Liver (tissue), 9 donors: ENCODE results near the gene STARD9. TPM values are rescaled to one million over a fixed set of nuclear protein-coding genes. Genes with fewer than 3 reads are reported as not detected.
A peak's percentile ranks its signal among the peaks of the same experiment; 100 is the strongest.

Experiments
- DNase-seq: peaks from one replicate; pipeline ENCODE4 v3.0.0-alpha.2; 2017; ENCODE audit warnings: low spot score
- H3K27ac ChIP-seq, 2 donors: one replicate each; pipeline ENCODE4 v1.7.0; 2013; ENCODE audit warnings: inconsistent platforms in 2 of 2, low read length in 2 of 2, control low read depth in 1 of 2, low read depth in 1 of 2, mild to moderate bottlenecking in 1 of 2
- H3K27me3 ChIP-seq, 4 donors: one replicate each; pipeline versions ENCODE4 v1.6.1 to v1.7.0; 2013; ENCODE audit warnings: low read length in 3 of 4, inconsistent platforms in 1 of 4, mild to moderate bottlenecking in 1 of 4, moderate library complexity in 1 of 4; ENCODE audit not compliant: control insufficient read depth in 4 of 4, insufficient read depth in 4 of 4
- H3K36me3 ChIP-seq, 4 donors: one replicate each; pipeline versions ENCODE4 v1.6.1 to v1.7.0; 2013; ENCODE audit warnings: low read length in 3 of 4, mild to moderate bottlenecking in 3 of 4, low read depth in 1 of 4, moderate library complexity in 1 of 4; ENCODE audit not compliant: control insufficient read depth in 4 of 4, insufficient read depth in 3 of 4
- H3K4me1 ChIP-seq, 4 donors: one replicate each; pipeline versions ENCODE4 v1.6.1 to v1.7.0; 2013; ENCODE audit warnings: low read length in 3 of 4, mild to moderate bottlenecking in 3 of 4, moderate library complexity in 1 of 4; ENCODE audit not compliant: control insufficient read depth in 4 of 4, insufficient read depth in 4 of 4
- H3K4me3 ChIP-seq, 3 donors: one replicate each; pipeline versions ENCODE4 v1.6.1 to v1.7.0; 2013; ENCODE audit warnings: low read length in 3 of 3, control low read depth in 1 of 3, low read depth in 1 of 3, mild to moderate bottlenecking in 1 of 3
- H3K9ac ChIP-seq, 2 donors: one replicate each; pipeline ENCODE4 v1.7.0; 2013; ENCODE audit warnings: low read length in 2 of 2, mild to moderate bottlenecking in 2 of 2, moderate library complexity in 2 of 2, control low read depth in 1 of 2, low read depth in 1 of 2
- H3K9me3 ChIP-seq, 4 donors: one replicate each; pipeline versions ENCODE4 v1.6.1 to v1.7.0; 2013; ENCODE audit warnings: low read length in 3 of 4; ENCODE audit not compliant: control insufficient read depth in 4 of 4
- FOXA1 ChIP-seq: IDR thresholded peaks from 2 replicates; pipeline ENCODE4 v1.6.1; 2016; ENCODE audit warnings: antibody characterized with exemption
- HNF4G ChIP-seq: IDR thresholded peaks from 2 replicates; pipeline ENCODE4 v1.6.1; 2016; ENCODE audit warnings: antibody characterized with exemption
- JUND ChIP-seq, 2 donors: IDR thresholded peaks; 2 replicates each; pipeline ENCODE4 v1.6.1; 2016; ENCODE audit warnings: antibody characterized with exemption in 2 of 2
- SP1 ChIP-seq: IDR thresholded peaks from 2 replicates; pipeline ENCODE4 v1.6.1; 2018; ENCODE audit warnings: antibody characterized with exemption, mild to moderate bottlenecking
- TAF1 ChIP-seq: conservative IDR thresholded peaks from 2 replicates; pipeline ENCODE4 v1.6.1; 2016; ENCODE audit warnings: antibody characterized with exemption, mild to moderate bottlenecking
- YY1 ChIP-seq: IDR thresholded peaks from 2 replicates; pipeline ENCODE4 v1.6.1; 2016; ENCODE audit warnings: antibody characterized with exemption, mild to moderate bottlenecking
- WGBS: extraction: QIAGEN DNeasy Blood & Tissue Kit; methylation state at CpG from one replicate; pipeline ENCODE4 v1.1.7; 2013; 5-methylcytosine and 5-hydroxymethylcytosine counted together
- polyA plus RNA-seq, 2 donors: library from polyadenylated mRNA; stranded (reverse) in 1 of 2; unstranded in 1 of 2; fragments of 200-250 nt in 1 of 2; fragments of >200 nt in 1 of 2; fragmentation: Nextera tagmentation in 1 of 2; extraction: Ambion mirVana in 1 of 2; gene quantifications; one replicate each; pipeline versions ENCODE4 v1.2.1 to v1.2.3, GENCODE V29; 2013 to 2015
- total RNA-seq, 2 donors: library from RNA; depleted of rRNA; stranded (reverse); fragments of >200 nt; gene quantifications; one replicate each; pipeline ENCODE4 v1.2.3, GENCODE V29; 2014
- TF ChIP-seq, protein P1 (sequence below): IDR thresholded peaks from 2 replicates; pipeline ENCODE4 v1.6.1; 2016; ENCODE audit warnings: antibody characterized with exemption, mild to moderate bottlenecking
- TF ChIP-seq, protein P2 (sequence below): IDR thresholded peaks from 2 replicates; pipeline ENCODE4 v1.6.1; 2016; ENCODE audit warnings: antibody characterized with exemption
- donor health status: healthy.
- donor health status: healthy.
- donor health status: healthy.
- donor health status: healthy.
- donor health status: healthy.

Gene STARD9
- total and polyA plus RNA-seq, 4 donors: 0.26 to 3.9 (median 0.54) TPM

DNA sequence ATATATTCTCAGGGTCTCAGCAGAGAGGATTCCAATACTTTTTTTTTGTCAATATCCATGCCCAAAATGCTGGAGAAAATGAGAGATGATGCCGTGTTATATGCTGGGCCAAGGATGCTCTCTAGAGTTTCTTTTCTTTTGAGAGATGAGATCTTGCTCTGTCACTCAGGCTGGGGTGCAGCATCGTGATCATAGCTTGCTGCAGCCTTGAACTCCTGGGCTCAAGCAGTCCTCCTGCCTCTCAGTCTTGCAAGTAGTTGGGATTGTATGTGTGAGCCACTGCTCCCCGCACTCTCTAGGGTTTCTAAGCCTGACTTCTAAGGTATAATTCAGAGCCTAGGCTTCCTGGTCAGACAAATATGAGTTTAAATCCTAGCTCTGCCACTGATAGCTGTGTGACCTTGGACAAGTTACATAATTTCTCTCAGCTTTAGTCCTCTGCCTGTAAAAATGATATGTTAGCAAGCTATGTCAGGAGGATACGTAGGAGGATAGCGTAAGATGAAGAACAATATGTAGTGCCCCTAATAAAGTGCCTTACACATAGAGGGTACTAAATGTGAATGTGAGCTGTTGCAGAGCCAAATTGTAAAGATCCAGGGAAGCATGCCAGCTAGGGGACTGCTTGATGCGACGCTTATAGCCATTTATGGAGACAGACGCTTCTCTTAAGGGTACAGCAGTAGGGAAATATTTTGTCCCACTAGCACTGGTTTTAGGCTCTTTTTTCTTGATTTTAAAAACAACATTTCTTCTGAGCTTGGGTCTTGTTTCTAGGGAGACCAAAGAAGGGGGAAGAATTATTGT lies 7.4 kb downstream of the STARD9 start (continued):
- TF ChIP-seq, protein P1, sequence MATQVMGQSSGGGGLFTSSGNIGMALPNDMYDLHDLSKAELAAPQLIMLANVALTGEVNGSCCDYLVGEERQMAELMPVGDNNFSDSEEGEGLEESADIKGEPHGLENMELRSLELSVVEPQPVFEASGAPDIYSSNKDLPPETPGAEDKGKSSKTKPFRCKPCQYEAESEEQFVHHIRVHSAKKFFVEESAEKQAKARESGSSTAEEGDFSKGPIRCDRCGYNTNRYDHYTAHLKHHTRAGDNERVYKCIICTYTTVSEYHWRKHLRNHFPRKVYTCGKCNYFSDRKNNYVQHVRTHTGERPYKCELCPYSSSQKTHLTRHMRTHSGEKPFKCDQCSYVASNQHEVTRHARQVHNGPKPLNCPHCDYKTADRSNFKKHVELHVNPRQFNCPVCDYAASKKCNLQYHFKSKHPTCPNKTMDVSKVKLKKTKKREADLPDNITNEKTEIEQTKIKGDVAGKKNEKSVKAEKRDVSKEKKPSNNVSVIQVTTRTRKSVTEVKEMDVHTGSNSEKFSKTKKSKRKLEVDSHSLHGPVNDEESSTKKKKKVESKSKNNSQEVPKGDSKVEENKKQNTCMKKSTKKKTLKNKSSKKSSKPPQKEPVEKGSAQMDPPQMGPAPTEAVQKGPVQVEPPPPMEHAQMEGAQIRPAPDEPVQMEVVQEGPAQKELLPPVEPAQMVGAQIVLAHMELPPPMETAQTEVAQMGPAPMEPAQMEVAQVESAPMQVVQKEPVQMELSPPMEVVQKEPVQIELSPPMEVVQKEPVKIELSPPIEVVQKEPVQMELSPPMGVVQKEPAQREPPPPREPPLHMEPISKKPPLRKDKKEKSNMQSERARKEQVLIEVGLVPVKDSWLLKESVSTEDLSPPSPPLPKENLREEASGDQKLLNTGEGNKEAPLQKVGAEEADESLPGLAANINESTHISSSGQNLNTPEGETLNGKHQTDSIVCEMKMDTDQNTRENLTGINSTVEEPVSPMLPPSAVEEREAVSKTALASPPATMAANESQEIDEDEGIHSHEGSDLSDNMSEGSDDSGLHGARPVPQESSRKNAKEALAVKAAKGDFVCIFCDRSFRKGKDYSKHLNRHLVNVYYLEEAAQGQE: no peak

DNA sequence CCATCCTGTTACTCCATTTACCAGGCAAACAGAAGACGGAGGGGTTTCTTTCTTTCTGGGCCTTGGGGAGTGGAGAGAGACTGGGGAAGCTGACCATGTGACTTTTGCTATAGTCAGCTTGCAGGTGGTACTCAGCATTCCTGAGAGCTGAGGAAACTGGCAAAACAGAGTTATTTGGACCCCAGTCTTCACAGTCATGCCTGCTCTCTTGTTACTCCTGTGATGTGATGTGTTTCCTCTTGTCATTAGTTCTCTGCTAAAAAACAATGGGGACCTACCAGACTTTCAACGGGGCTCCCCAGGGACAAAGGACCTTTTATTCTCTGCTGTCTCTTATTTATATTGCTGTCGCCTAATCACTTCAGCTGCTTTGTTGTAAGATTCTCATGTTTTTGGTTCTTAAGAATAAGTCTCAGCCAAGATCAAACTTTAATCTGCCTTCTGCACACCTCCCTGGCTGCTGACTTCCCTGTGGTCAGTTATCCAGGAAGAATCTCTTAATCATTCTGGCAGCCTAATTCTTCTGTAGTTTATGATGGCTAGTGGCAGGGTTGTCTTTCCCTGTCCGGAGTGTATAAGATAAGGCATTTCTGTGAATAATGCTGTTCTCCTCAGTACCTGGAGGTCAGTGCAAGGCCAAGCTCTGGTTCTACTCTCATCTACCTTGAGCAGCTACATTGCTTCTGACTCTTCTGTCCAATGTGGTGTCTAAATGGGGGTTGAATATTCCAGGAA lies 8.8 kb downstream of the STARD9 start:
- 60% methylated on average over 4 of the region's 4 CpGs for WGBS
- no peak overlapping the region for H3K9ac ChIP-seq
- TF ChIP-seq JUND (IDR thresholded peaks at IDR 0.05) (no peak), YY1 (no peak), HNF4G (no peak), SP1 (no peak), TAF1 (no peak)
- TF ChIP-seq, protein P2, sequence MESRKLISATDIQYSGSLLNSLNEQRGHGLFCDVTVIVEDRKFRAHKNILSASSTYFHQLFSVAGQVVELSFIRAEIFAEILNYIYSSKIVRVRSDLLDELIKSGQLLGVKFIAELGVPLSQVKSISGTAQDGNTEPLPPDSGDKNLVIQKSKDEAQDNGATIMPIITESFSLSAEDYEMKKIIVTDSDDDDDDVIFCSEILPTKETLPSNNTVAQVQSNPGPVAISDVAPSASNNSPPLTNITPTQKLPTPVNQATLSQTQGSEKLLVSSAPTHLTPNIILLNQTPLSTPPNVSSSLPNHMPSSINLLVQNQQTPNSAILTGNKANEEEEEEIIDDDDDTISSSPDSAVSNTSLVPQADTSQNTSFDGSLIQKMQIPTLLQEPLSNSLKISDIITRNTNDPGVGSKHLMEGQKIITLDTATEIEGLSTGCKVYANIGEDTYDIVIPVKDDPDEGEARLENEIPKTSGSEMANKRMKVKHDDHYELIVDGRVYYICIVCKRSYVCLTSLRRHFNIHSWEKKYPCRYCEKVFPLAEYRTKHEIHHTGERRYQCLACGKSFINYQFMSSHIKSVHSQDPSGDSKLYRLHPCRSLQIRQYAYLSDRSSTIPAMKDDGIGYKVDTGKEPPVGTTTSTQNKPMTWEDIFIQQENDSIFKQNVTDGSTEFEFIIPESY: no peak
- H3K27me3 ChIP-seq: no peaks in the 10 kb centered on the region
- H3K4me3 ChIP-seq: no peak overlapping the region
- DNase-seq: no peak
- H3K4me1 ChIP-seq: peaks cover 0 to 4% (median 3%) of the 10 kb centered on the region in 4 donors
- H3K27ac ChIP-seq: no peak overlapping the region
- no peaks in the 10 kb centered on the region for H3K9me3 ChIP-seq
- H3K36me3 ChIP-seq: no peaks in the 10 kb centered on the region

DNA sequence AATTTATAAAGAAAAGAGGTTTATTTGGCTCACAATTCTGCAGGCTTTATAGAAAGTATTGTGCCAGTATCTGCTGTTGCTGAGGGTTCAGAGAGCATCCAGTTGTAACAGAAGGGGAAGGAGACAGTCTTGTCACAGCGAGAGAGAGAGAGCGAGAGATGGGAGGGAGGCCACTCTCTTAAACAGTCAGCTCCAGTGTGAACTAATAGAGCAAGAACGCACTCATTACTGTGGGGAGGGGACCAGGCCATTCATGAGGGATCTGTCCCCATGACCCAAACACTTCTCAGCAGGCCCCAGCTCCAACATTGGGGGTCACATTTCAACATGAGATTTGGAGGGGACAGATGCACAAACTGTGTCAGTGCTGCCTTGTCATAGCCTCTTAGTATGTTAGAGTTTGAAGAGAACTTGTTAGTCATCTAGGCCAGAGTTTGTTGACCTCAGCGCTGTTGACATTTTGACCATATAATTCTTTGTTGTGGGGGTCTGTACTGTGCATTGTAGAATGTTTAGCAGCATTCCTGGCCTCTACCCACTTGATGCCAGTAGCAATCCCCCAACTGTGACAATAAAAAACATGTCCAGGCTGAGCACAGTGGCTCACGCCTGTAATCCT lies 15.3 kb downstream of the STARD9 start:
- Histone ChIP-seq H3K9ac (no peak overlapping the region), H3K4me3 (no peak overlapping the region), H3K36me3 (no peaks in the 10 kb centered on the region), H3K4me1 (peaks cover 0 to 12% (median 7%) of the 10 kb centered on the region in 4 donors), H3K9me3 (no peaks in the 10 kb centered on the region), H3K27me3 (no peaks in the 10 kb centered on the region), H3K27ac (peak overlapping the region in 1 of 2 donors; percentile 29)
- 88% methylated on average over 5 of the region's 5 CpGs for WGBS
- TF ChIP-seq FOXA1 (no peak), TAF1 (no peak)
- TF ChIP-seq, protein P1: no peak
- TF ChIP-seq, protein P2: no peak
- no peak for DNase-seq
